Neutrophil (primary cell): Measurements from ENCODE around the gene MAGEA4.

Experiments used
- H3K27ac ChIP-seq: fragments of 200-600 bp; sonication (generic); 2 replicates; pipeline ENCODE4 v1.5.1; 2016; ENCODE audit warnings: mild to moderate bottlenecking, moderate library complexity
- H3K27me3 ChIP-seq: fragments of 200-600 bp; sonication (generic); 2 replicates; pipeline ENCODE4 v1.6.0; 2016; ENCODE audit warnings: mild to moderate bottlenecking
- H3K36me3 ChIP-seq: fragments of 200-600 bp; sonication (generic); 2 replicates; pipeline ENCODE4 v1.5.1; 2017
- H3K4me1 ChIP-seq, 2 experiments: fragments of 200-600 bp in 1 of 2; sonication (generic) in 1 of 2; 1 replicate in 1 of 2; 2 replicates in 1 of 2; pipeline versions ENCODE4 v1.5.1 to v1.6.1; 2013 to 2016; ENCODE audit warnings: low read depth in 1 of 2, low read length in 1 of 2, mild to moderate bottlenecking in 1 of 2, moderate library complexity in 1 of 2; ENCODE audit not compliant: control insufficient read depth in 1 of 2, insufficient read depth in 1 of 2
- H3K4me3 ChIP-seq, 2 experiments: fragments of 200-600 bp in 1 of 2; sonication (generic) in 1 of 2; 1 replicate in 1 of 2; 2 replicates in 1 of 2; pipeline ENCODE4 v1.5.1; 2013 to 2016; ENCODE audit warnings: low read depth in 1 of 2, low read length in 1 of 2, mild to moderate bottlenecking in 1 of 2, moderate library complexity in 1 of 2
- H3K9me3 ChIP-seq: fragments of 200-600 bp; sonication (generic); 2 replicates; pipeline ENCODE4 v1.5.1; 2016
- TF ChIP-seq, protein P1 (sequence below): fragments of 200-600 bp; sonication (generic); IDR thresholded peaks from 2 replicates; pipeline ENCODE4 v1.5.1; 2016; ENCODE audit warnings: antibody characterized with exemption

Gene MAGEA4

GRCh38 chrX:151912780-151913179 lies at the start of gene MAGEA4:
MAGEA4 (plus strand) TSS chrX:151912889; CDS start chrX:151923665, 10,776 bp downstream.
- Histone ChIP-seq H3K4me3 (no peak within 1 kb of the TSS), H3K27me3 (no peaks in the 10 kb centered on the region), H3K27ac (no peak within 1 kb of the TSS), H3K9me3 (no peaks in the 10 kb centered on the region), H3K4me1 (no peaks in the 10 kb centered on the region), H3K36me3 (no peaks in the 10 kb centered on the region)
- TF ChIP-seq, protein P1, sequence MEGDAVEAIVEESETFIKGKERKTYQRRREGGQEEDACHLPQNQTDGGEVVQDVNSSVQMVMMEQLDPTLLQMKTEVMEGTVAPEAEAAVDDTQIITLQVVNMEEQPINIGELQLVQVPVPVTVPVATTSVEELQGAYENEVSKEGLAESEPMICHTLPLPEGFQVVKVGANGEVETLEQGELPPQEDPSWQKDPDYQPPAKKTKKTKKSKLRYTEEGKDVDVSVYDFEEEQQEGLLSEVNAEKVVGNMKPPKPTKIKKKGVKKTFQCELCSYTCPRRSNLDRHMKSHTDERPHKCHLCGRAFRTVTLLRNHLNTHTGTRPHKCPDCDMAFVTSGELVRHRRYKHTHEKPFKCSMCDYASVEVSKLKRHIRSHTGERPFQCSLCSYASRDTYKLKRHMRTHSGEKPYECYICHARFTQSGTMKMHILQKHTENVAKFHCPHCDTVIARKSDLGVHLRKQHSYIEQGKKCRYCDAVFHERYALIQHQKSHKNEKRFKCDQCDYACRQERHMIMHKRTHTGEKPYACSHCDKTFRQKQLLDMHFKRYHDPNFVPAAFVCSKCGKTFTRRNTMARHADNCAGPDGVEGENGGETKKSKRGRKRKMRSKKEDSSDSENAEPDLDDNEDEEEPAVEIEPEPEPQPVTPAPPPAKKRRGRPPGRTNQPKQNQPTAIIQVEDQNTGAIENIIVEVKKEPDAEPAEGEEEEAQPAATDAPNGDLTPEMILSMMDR: no peak

GRCh38 chrX:151870602-151871001 lies 42.1 kb upstream of the MAGEA4 start:
- H3K4me1 ChIP-seq: no peaks in the 10 kb centered on the region

GRCh38 chrX:151871244-151871643 lies 41.4 kb upstream of the MAGEA4 start:
- no peaks in the 10 kb centered on the region for H3K36me3 ChIP-seq
- no peaks in the 10 kb centered on the region for H3K9me3 ChIP-seq
- H3K4me1 ChIP-seq: no peaks in the 10 kb centered on the region
- no peak overlapping the region for H3K27ac ChIP-seq
- TF ChIP-seq, protein P1: no peak
- H3K4me3 ChIP-seq: no peak overlapping the region
- H3K27me3 ChIP-seq: no peaks in the 10 kb centered on the region

More at GRCh38 chrX:151870602-151871001, 42.1 kb upstream of the MAGEA4 start:
- no peaks in the 10 kb centered on the region for H3K9me3 ChIP-seq
- no peaks in the 10 kb centered on the region for H3K27me3 ChIP-seq
- H3K27ac ChIP-seq: no peak overlapping the region
- no peak overlapping the region for H3K4me3 ChIP-seq
- no peaks in the 10 kb centered on the region for H3K36me3 ChIP-seq
- TF ChIP-seq, protein P1: no peak

DNA sequence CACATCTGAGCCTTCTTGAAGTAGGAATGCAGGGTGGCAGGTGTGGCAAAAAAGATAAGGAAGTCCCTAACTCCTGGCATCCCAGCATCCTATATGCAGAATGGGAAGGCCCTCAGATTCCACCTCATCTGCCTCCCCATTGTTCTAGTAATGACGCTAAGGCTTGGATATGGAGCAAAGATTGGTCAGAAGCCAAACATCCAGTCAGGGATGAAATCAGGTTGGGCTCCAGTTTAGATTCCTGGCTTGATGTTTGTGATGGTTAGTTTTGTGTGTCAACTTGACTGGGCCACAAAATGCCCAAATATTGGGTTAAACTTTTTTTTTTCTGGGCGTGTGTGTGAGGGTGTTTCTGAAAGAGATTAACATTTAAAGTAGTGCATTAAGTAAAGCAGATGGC lies 39.6 kb upstream of the MAGEA4 start:
- H3K27me3 ChIP-seq: no peaks in the 10 kb centered on the region
- no peaks in the 10 kb centered on the region for H3K4me1 ChIP-seq
- H3K4me3 ChIP-seq: no peak overlapping the region
- TF ChIP-seq, protein P1: no peak
- H3K36me3 ChIP-seq: no peaks in the 10 kb centered on the region
- H3K27ac ChIP-seq: no peak overlapping the region
- H3K9me3 ChIP-seq: no peaks in the 10 kb centered on the region

DNA sequence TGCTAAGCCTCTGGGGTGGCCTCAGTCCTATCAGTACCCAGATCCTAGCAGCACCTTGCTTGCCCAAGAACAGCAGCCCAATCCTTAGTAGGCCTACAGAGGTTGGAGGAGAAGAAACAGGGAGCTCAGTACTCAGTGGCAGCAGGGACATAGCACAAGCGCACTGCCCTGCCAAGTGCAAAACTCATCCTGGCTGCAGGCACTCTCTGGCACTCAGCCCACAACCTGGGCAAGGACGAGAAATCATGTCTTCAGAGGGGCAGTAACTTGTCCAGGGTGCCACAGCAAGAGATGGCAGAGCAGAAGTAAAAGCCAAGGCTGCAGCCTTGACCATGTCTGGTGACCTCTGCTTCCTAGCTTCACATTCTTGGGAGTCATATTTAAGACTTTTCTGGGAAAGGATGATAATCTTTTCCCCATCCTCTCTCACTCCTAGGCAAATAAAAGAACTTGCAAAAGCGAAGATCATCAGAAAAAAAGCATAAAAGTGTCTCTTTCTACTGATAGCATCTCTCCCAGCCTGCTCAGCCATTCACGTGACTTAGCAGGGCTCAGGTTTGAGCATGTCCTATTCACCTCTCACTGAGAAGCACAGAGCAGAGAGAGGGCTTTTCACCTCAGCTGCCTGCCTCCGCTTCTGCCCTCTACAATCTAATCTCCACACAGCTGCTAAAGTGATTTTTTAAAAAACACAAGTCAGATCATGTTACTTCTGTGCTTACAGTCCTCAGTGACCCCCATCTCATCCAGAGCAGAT lies 37.2 kb upstream of the MAGEA4 start:
- Histone ChIP-seq H3K4me3 (no peak overlapping the region), H3K36me3 (no peaks in the 10 kb centered on the region), H3K9me3 (no peaks in the 10 kb centered on the region), H3K27me3 (no peaks in the 10 kb centered on the region), H3K27ac (no peak overlapping the region), H3K4me1 (no peaks in the 10 kb centered on the region)
- TF ChIP-seq, protein P1: no peak
